Ascending aorta (tissue), 2 donors: ENCODE measurements around the gene CETP. TPM values are rescaled to one million over a fixed set of nuclear protein-coding genes. Genes with fewer than 3 reads are reported as not detected.

ENCODE experiments used
- DNase-seq, 2 donors: peaks; one replicate each; pipeline ENCODE4 v3.0.0-alpha.2; 2019; ENCODE audit warnings: low spot score in 2 of 2
- H3K27ac ChIP-seq, 2 donors: fragments of 200-600 bp; sonication (generic); one replicate each; pipeline ENCODE4 v1.5.1; 2016 to 2017; ENCODE audit warnings: mild to moderate bottlenecking in 1 of 2
- H3K27me3 ChIP-seq: fragments of 200-600 bp; sonication (generic); one replicate; pipeline ENCODE4 v1.5.1; 2017
- H3K36me3 ChIP-seq, 2 donors: fragments of 200-600 bp; sonication (generic); one replicate each; pipeline ENCODE4 v1.5.1; 2016
- H3K4me1 ChIP-seq, 2 donors: fragments of 200-600 bp; sonication (generic); one replicate each; pipeline ENCODE4 v1.5.1; 2016 to 2017; ENCODE audit warnings: mild to moderate bottlenecking in 1 of 2
- H3K4me3 ChIP-seq, 2 donors: fragments of 200-600 bp; sonication (generic); one replicate each; pipeline ENCODE4 v1.5.1; 2016 to 2017; ENCODE audit warnings: mild to moderate bottlenecking in 1 of 2
- H3K9me3 ChIP-seq, 2 donors: fragments of 200-600 bp; sonication (generic); one replicate each; pipeline ENCODE4 v1.5.1; 2016
- CTCF ChIP-seq, 3 experiments: fragments of 200-600 bp in 2 of 3; fragments of 450-650 bp in 1 of 3; sonication (generic) in 2 of 3; IDR thresholded peaks; one replicate each; pipeline ENCODE4 v1.5.1; 2016 to 2019; ENCODE audit warnings: antibody characterized with exemption in 3 of 3, mild to moderate bottlenecking in 1 of 3, moderate library complexity in 1 of 3
- intact Hi-C: fragments of 100-400 bp; cut with DNase I; formaldehyde crosslinking; loops from one replicate; pipeline ENCODE4 v1.15.1; 2023
- total RNA-seq: library from RNA; depleted of rRNA; stranded (reverse); fragments of >200 nt; gene quantifications from one replicate; pipeline ENCODE4 v1.1.0, GENCODE V29; 2016

CETP gene
- total RNA-seq, 1 donor from 2014 or later = not detected

GRCh38 chr16:56965149-56966092 lies 3.7 kb downstream of the CETP start:
- TF ChIP-seq CTCF (IDR thresholded peaks at IDR 0.05) = no peak
- Histone ChIP-seq H3K27me3 (no peaks in the 10 kb centered on the region), H3K4me3 (no peak overlapping the region), H3K4me1 (peaks cover 0 to 10% of the 10 kb centered on the region in 2 donors), H3K9me3 (no peaks in the 10 kb centered on the region), H3K36me3 (no peaks in the 10 kb centered on the region), H3K27ac (no peak overlapping the region)
- no peak for DNase-seq
- intact Hi-C loops = no loop called here

GRCh38 chr16:56966093-56966475 lies 4.3 kb downstream of the CETP start:
- no peak for TF ChIP-seq CTCF (IDR thresholded peaks at IDR 0.05)

GRCh38 chr16:56967733-56968132 lies 6.0 kb downstream of the CETP start:
- no peak overlapping the region for H3K27ac ChIP-seq
- H3K27me3 ChIP-seq = no peaks in the 10 kb centered on the region
- intact Hi-C loops = no loop called here
- H3K4me3 ChIP-seq = no peak overlapping the region
- DNase-seq = no peak
- no peaks in the 10 kb centered on the region for H3K36me3 ChIP-seq
- no peak for TF ChIP-seq CTCF (IDR thresholded peaks at IDR 0.05)
- peaks cover 0 to 2% of the 10 kb centered on the region in 2 donors for H3K4me1 ChIP-seq
- H3K9me3 ChIP-seq = no peaks in the 10 kb centered on the region

More at GRCh38 chr16:56966093-56966475, 4.3 kb downstream of the CETP start:
- Histone ChIP-seq H3K4me3 (no peak overlapping the region), H3K36me3 (no peaks in the 10 kb centered on the region), H3K4me1 (peaks cover 0 to 8% of the 10 kb centered on the region in 2 donors), H3K27me3 (no peaks in the 10 kb centered on the region), H3K27ac (no peak overlapping the region), H3K9me3 (no peaks in the 10 kb centered on the region)
- intact Hi-C loops = no loop called here
- DNase-seq = no peak

- Histone ChIP-seq H3K27ac (no peak overlapping the region), H3K27me3 (no peaks in the 10 kb centered on the region), H3K4me3 (no peak overlapping the region), H3K4me1 (no peaks in the 10 kb centered on the region), H3K9me3 (no peaks in the 10 kb centered on the region), H3K36me3 (no peaks in the 10 kb centered on the region)
- TF ChIP-seq CTCF (IDR thresholded peaks at IDR 0.05) = no peak
- intact Hi-C loops = no loop called here
- DNase-seq = no peak
Observed at GRCh38 chr16:56969769-56970168, 8.0 kb downstream of the CETP start.

GRCh38 chr16:56970934-56971767 lies 9.4 kb downstream of the CETP start:
- H3K27ac ChIP-seq = no peak overlapping the region
- H3K9me3 ChIP-seq = no peaks in the 10 kb centered on the region
- DNase-seq = no peak
- no peaks in the 10 kb centered on the region for H3K27me3 ChIP-seq
- no peak overlapping the region for H3K4me3 ChIP-seq
- no peak for TF ChIP-seq CTCF (IDR thresholded peaks at IDR 0.05)
- no peaks in the 10 kb centered on the region for H3K36me3 ChIP-seq
- intact Hi-C loops = no loop called here
- no peaks in the 10 kb centered on the region for H3K4me1 ChIP-seq
